Measurements from ENCODE around the gene CBX4.

The CBX4 gene

DNA sequence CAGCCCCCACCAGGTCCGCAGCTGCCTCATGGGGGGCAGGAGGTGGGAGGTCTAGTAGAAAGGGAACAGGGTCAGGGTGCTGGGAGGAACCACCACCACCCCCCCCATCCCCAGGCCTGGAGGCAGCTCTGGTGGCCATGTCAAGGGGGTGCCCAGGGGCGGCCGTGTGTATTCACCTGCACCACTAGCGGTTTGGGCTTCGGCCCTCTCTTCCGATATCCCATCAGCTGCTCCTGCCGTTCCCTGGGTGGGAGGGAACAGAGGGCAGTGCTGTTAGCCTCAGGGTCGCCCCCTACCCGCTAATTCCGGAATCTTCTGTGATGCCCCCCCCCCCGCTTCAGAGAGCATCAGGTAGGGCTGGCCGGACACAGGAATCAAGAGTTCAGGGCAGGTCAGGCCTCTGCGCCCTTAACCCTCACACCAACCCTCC, 3.8 kb downstream of the CBX4 start:
- no peak for DNase-seq (ENCODE audit: extremely low read depth, low read depth)
- TF ChIP-seq, protein P1, sequence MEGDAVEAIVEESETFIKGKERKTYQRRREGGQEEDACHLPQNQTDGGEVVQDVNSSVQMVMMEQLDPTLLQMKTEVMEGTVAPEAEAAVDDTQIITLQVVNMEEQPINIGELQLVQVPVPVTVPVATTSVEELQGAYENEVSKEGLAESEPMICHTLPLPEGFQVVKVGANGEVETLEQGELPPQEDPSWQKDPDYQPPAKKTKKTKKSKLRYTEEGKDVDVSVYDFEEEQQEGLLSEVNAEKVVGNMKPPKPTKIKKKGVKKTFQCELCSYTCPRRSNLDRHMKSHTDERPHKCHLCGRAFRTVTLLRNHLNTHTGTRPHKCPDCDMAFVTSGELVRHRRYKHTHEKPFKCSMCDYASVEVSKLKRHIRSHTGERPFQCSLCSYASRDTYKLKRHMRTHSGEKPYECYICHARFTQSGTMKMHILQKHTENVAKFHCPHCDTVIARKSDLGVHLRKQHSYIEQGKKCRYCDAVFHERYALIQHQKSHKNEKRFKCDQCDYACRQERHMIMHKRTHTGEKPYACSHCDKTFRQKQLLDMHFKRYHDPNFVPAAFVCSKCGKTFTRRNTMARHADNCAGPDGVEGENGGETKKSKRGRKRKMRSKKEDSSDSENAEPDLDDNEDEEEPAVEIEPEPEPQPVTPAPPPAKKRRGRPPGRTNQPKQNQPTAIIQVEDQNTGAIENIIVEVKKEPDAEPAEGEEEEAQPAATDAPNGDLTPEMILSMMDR (IDR thresholded peaks at IDR 0.05; ENCODE audit: low read depth, low read length), result no peak; the same call in 1 of the 2 replicates

DNA sequence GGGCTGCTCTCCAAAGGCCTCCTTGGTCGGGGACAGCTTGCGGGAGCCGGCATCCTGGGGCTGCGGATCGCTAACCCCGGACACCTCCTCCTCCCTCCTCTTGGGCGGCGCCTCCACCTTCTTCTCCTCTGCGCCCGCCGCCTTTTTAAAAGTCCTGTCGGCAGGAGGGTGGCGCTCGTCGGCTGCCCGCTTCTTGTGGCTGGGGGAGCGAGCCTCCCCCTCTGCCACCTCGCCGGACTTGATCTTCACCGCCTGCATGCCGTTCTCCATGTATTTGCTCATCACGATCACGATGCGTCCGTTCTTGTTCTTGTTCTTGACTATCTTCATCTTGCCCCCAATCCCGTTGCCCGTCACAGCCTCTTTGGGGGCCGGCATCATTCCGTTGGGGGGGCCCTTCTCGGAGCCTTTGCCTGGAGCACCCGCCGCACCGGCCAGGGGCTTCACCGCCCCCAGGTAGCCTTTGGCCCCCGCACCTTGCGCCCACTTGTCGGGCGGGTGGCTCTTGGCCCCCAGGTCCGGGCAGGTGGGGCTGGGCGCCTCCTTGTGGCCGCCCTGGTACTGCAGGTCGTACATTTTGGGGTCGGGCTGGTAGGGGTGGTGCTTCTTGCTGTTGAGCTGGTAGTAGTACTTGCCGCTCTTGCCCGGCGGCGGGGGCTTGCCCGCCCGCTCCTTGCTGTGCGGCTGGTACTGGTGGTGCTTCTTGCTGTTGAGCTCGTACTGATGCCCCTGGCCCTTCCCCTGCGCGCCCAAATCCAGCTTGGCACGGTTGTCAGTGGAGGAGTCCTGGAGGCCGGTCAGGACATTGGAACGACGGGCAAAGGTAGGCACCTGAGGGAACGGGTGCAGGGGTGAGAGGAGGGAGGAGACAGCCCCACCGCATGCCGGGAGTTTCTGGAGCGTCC, 4.4 kb downstream of the CBX4 start:
- TF ChIP-seq, protein P1 (IDR thresholded peaks at IDR 0.05; ENCODE audit: low read depth, low read length), result peak; percentile 64
- DNase-seq (ENCODE audit: extremely low read depth, low read depth), result no peak

DNA sequence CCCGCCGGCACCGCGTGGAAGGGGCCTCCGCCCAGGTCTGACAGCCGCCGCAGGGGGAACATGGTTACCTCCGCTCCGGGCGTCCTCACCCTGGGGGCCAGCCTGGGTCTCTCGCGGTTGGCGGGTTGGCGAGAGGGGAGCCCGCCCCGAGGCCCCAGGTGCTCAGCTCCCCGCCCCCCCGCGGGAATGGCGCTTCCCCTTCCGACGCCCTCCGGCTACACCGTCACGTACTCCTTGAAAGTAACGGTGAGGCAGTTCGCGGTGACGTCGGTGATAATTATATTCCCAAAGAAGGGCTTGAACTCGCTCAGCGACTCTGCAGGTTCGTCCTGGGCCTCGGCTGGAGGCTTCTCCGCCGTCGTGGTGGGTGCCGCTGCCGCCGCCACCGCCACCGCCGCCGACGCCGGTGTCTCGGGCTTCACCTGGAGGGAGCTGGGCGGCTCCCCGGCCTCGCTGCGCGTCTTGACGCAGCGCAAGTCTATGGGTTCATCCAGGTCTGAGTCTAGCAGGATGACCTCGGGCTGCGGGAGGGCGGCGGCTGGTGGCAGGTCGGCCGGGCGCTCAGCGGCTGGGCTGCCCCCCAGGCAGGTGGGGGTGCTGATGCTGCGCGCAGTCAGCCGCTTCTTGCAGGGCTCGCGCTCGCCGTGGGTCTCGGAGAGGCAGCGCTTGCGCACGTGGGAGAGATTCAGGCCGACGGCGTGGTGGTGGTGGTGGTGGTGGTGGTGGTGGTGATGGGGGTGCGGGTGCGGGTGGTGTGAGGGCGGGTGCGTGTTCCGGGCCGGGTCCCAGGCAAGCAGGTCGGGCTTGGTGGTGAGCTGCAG, 5.3 kb downstream of the CBX4 start:
- TF ChIP-seq, protein P1 (IDR thresholded peaks at IDR 0.05; ENCODE audit: low read depth, low read length), result no peak
- no peak for DNase-seq (ENCODE audit: extremely low read depth, low read depth)

DNA sequence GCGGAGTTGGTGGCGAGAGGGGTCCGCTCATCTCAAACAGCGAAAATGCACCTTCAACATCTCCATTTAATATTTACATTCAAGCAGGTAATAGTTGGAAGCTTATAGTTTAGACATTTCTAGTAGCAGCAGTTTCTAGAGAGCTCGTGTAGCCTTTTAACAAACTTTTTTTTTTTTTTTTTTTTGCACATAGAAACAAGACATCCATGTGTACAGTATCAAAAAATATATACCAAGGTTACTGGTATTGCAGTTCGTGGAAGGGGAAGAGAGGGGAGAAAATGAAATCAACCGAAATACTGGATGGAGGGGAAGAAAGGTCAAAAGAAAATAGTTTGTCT, 6.2 kb downstream of the CBX4 start:
- no peak for DNase-seq (ENCODE audit: extremely low read depth, low read depth)
- TF ChIP-seq, protein P1 (IDR thresholded peaks at IDR 0.05; ENCODE audit: low read depth, low read length), result no peak

DNA sequence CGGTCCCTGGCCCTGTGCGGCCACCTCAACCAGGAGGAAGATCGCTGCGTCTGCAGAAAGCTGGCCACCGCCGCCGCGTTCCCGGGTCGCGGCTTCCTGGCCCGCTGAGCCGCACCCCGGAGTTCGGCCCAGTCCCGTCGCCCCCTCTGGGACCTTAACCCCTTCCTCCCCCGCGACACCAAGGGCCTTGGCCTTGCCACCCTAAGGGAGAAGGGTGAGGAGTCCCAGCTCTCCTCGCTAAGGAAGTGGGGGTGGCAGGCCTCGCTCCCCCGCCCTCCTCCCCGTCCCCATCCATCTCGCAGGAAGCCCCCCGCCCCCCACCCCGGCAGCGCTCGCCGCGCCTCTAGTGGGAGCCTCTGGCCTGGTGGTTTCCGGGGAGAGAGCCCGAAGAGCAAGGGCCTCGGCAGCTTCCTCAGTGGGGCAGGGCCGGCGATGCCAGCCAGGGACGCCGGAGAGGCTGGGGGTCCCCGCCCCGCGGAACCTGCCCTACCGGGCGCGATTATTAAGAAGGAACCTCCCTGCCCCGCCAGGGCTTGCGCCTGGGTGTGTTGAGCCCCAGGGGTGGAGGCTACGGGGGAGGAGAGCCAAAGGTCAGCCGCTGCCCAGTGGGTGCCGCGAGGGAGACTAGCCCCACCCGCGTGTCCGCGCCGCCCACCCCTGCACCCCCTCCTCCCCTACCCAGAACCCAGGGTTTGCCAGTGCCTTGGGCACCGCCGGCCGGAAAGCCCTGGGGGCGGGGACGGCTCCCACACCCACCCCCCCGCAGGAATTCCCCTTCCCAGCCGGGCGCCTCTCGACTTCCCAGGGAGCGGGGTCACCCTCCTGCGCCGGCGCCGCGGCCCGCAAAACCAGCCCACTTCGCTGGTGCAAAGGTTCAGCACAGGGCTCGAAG, 6.8 kb downstream of the CBX4 start:
- TF ChIP-seq, protein P1 (IDR thresholded peaks at IDR 0.05; ENCODE audit: low read depth, low read length), result no peak
- DNase-seq (ENCODE audit: extremely low read depth, low read depth), result no peak

DNA sequence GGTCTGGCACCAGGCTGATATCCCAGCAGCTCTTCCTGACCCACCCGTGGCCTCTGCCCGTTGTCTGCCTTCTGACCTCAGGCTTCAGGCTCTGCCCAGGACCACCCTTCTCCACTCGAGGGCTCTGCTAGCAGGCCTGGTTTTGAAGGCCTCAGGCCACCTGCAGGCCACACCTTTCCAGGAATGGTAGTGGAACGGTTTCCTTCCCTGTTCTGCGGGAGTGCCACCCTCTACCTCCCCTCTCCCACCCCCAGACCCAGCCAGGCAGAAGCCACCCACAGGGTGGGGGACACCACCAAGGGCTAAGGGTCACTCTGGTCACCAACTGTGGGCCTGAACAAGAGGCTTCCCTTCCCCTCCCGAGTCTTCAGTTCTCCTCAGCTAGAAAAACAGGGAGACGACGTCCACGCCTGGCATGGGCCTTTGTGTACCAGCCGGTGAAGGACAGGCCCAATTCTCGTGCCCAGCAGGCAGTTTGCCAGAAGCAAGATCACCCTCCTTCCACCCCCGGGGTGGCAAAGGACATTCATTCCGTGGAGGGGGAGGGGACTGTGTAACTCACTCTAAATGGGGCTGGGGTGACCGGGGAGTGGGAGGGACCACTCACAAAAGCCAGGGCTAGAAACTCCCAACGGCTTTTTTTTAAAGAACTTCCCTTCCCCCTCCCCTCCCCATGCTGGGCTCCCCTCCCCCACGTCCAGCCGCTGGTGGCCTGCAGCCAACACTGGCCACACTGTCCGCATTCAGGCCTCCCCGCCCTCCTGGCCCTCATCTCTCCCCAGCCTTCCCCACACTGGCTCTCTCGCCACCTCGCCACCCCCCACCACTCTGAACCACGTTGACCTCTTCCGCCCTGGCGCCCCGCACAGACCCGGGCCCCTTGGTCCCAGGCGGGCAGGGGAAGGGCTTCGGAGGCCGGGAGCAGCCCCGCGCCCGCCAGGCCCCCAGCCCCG, 7.7 kb downstream of the CBX4 start:
- TF ChIP-seq, protein P1 (IDR thresholded peaks at IDR 0.05; ENCODE audit: low read depth, low read length), result no peak
- DNase-seq (ENCODE audit: extremely low read depth, low read depth), result no peak
